Activated naive CD4-positive, alpha-beta T cell treated with anti-CD3 and anti-CD28 coated beads, Interleukin-2, amount 50 U/mL, for 24 hours (primary cell): ENCODE results near the gene CMTM8.
A peak's percentile ranks its signal among the peaks of the same experiment; 100 is the strongest.

Experiments used
- H3K27ac Mint-ChIP-seq: one replicate; pipeline ENCODE4 v1.8.0; 2021; ENCODE audit warnings: mild to moderate bottlenecking, mixed read lengths
- H3K27me3 Mint-ChIP-seq: one replicate; pipeline ENCODE4 v1.8.0; 2021; ENCODE audit warnings: mixed read lengths
- H3K36me3 Mint-ChIP-seq: one replicate; pipeline ENCODE4 v1.8.0; 2021; ENCODE audit warnings: mixed read lengths
- H3K4me1 Mint-ChIP-seq: one replicate; pipeline ENCODE4 v1.8.0; 2021; ENCODE audit warnings: mixed read lengths
- H3K4me3 Mint-ChIP-seq: one replicate; pipeline ENCODE4 v1.8.0; 2021; ENCODE audit warnings: mild to moderate bottlenecking, mixed read lengths
- H3K9me3 Mint-ChIP-seq: one replicate; pipeline ENCODE4 v1.8.0; 2021; ENCODE audit warnings: mixed read lengths

Gene CMTM8

GRCh38 chr3:32404714-32405113 lies 166.2 kb downstream of the CMTM8 start:
- Mint-ChIP-seq H3K27me3 (no peaks in the 10 kb centered on the region), H3K4me1 (peaks cover 82% of the 10 kb centered on the region), H3K9me3 (no peaks in the 10 kb centered on the region), H3K36me3 (peaks cover 10% of the 10 kb centered on the region), H3K4me3 (no peak overlapping the region), H3K27ac (no peak overlapping the region)

GRCh38 chr3:32405155-32405554 lies 166.7 kb downstream of the CMTM8 start:
- Mint-ChIP-seq H3K27me3 (no peaks in the 10 kb centered on the region), H3K9me3 (no peaks in the 10 kb centered on the region), H3K4me1 (peaks cover 84% of the 10 kb centered on the region), H3K27ac (no peak overlapping the region), H3K36me3 (peaks cover 11% of the 10 kb centered on the region), H3K4me3 (no peak overlapping the region)

GRCh38 chr3:32405711-32406323 lies 167.3 kb downstream of the CMTM8 start:
- Mint-ChIP-seq H3K9me3 (no peaks in the 10 kb centered on the region), H3K4me1 (peaks cover 84% of the 10 kb centered on the region), H3K36me3 (peaks cover 11% of the 10 kb centered on the region), H3K27me3 (no peaks in the 10 kb centered on the region), H3K27ac (no peak overlapping the region), H3K4me3 (no peak overlapping the region)

GRCh38 chr3:32406486-32407408 lies 168.3 kb downstream of the CMTM8 start:
- Mint-ChIP-seq H3K9me3 (no peaks in the 10 kb centered on the region), H3K4me3 (no peak overlapping the region), H3K36me3 (peaks cover 14% of the 10 kb centered on the region), H3K27me3 (no peaks in the 10 kb centered on the region), H3K27ac (peak overlapping the region; percentile 2), H3K4me1 (peaks cover 87% of the 10 kb centered on the region)

GRCh38 chr3:32410367-32411246 lies 172.1 kb downstream of the CMTM8 start:
- Mint-ChIP-seq H3K27me3 (no peaks in the 10 kb centered on the region), H3K36me3 (peaks cover 5% of the 10 kb centered on the region), H3K4me3 (no peak overlapping the region), H3K27ac (peak overlapping the region; percentile 32), H3K9me3 (no peaks in the 10 kb centered on the region), H3K4me1 (peaks cover 89% of the 10 kb centered on the region)

GRCh38 chr3:32411442-32411841 lies 173.0 kb downstream of the CMTM8 start:
- peaks cover 87% of the 10 kb centered on the region for H3K4me1 Mint-ChIP-seq

GRCh38 chr3:32412887-32413286 lies 174.4 kb downstream of the CMTM8 start:
- Mint-ChIP-seq H3K4me3 (no peak overlapping the region), H3K27ac (peak overlapping the region; percentile 51), H3K4me1 (peaks cover 89% of the 10 kb centered on the region), H3K27me3 (no peaks in the 10 kb centered on the region), H3K36me3 (peaks cover 4% of the 10 kb centered on the region), H3K9me3 (no peaks in the 10 kb centered on the region)

More at GRCh38 chr3:32411442-32411841, 173.0 kb downstream of the CMTM8 start:
- no peak overlapping the region for H3K4me3 Mint-ChIP-seq
- peaks cover 4% of the 10 kb centered on the region for H3K36me3 Mint-ChIP-seq
- H3K27me3 Mint-ChIP-seq: no peaks in the 10 kb centered on the region
- H3K27ac Mint-ChIP-seq: peak overlapping the region; percentile 77
- no peaks in the 10 kb centered on the region for H3K9me3 Mint-ChIP-seq

- Mint-ChIP-seq H3K36me3 (peaks cover 4% of the 10 kb centered on the region), H3K4me1 (peaks cover 92% of the 10 kb centered on the region), H3K27me3 (no peaks in the 10 kb centered on the region), H3K4me3 (peak overlapping the region; percentile 71), H3K27ac (peak overlapping the region; percentile 93), H3K9me3 (no peaks in the 10 kb centered on the region)
These were observed 175.5 kb downstream of the CMTM8 start for GRCh38 chr3:32413845-32414521.

GRCh38 chr3:32414522-32415202 lies 176.2 kb downstream of the CMTM8 start:
- H3K27ac Mint-ChIP-seq: peak overlapping the region; percentile 93
- peaks cover 92% of the 10 kb centered on the region for H3K4me1 Mint-ChIP-seq
- no peaks in the 10 kb centered on the region for H3K9me3 Mint-ChIP-seq
- peaks cover 4% of the 10 kb centered on the region for H3K36me3 Mint-ChIP-seq
- no peaks in the 10 kb centered on the region for H3K27me3 Mint-ChIP-seq
- peak overlapping the region; percentile 71 for H3K4me3 Mint-ChIP-seq

- H3K4me3 Mint-ChIP-seq: peak overlapping the region; percentile 78
- no peaks in the 10 kb centered on the region for H3K36me3 Mint-ChIP-seq
- H3K27me3 Mint-ChIP-seq: no peaks in the 10 kb centered on the region
- no peaks in the 10 kb centered on the region for H3K9me3 Mint-ChIP-seq
- peak overlapping the region; percentile 86 for H3K27ac Mint-ChIP-seq
- H3K4me1 Mint-ChIP-seq: peaks cover 97% of the 10 kb centered on the region
These were observed 181.3 kb downstream of the CMTM8 start for GRCh38 chr3:32419742-32420125.
